Esophagus (tissue), 2 donors: ENCODE measurements around the gene SAPCD2. TPM values are rescaled to one million over a fixed set of nuclear protein-coding genes. Genes with fewer than 3 reads are reported as not detected.

ENCODE experiments used
- H3K27ac ChIP-seq, 2 donors: one replicate each; pipeline ENCODE4 v1.5.1; 2013; ENCODE audit warnings: low read depth in 2 of 2, mild to moderate bottlenecking in 2 of 2, inconsistent platforms in 1 of 2, low read length in 1 of 2, moderate library complexity in 1 of 2
- H3K27me3 ChIP-seq, 2 donors: one replicate each; pipeline ENCODE4 v1.6.1; 2013; ENCODE audit warnings: low read length in 2 of 2, control low read depth in 1 of 2, mild to moderate bottlenecking in 1 of 2; ENCODE audit not compliant: insufficient read depth in 2 of 2, control insufficient read depth in 1 of 2
- H3K36me3 ChIP-seq, 2 donors: one replicate each; pipeline ENCODE4 v1.6.1; 2013; ENCODE audit warnings: low read length in 1 of 2; ENCODE audit not compliant: control insufficient read depth in 2 of 2, insufficient read depth in 2 of 2
- H3K4me1 ChIP-seq, 2 donors: one replicate each; pipeline ENCODE4 v1.6.1; 2013; ENCODE audit warnings: low read length in 1 of 2; ENCODE audit not compliant: control insufficient read depth in 2 of 2, insufficient read depth in 2 of 2
- H3K4me3 ChIP-seq, 2 donors: one replicate each; pipeline ENCODE4 v1.5.1; 2013; ENCODE audit warnings: low read length in 2 of 2, mild to moderate bottlenecking in 2 of 2, low read depth in 1 of 2, moderate library complexity in 1 of 2
- H3K9me3 ChIP-seq, 2 donors: one replicate each; pipeline ENCODE4 v1.6.1; 2013; ENCODE audit warnings: mild to moderate bottlenecking in 2 of 2, low read depth in 1 of 2, low read length in 1 of 2, moderate library complexity in 1 of 2; ENCODE audit not compliant: control insufficient read depth in 2 of 2, insufficient read depth in 1 of 2
- WGBS, 2 donors: extraction: QIAGEN DNeasy Blood & Tissue Kit; methylation state at CpG; one replicate each; pipeline ENCODE4 v1.1.7; 2013; 5-methylcytosine and 5-hydroxymethylcytosine counted together
- polyA plus RNA-seq, 2 donors: library from polyadenylated mRNA; stranded (reverse); fragments of 200-250 nt; gene quantifications; one replicate each; pipeline ENCODE4 v1.2.3, GENCODE V29; 2013
- donor health status: healthy with polysubstance abuse.
- donor health status: Bipolar disorder and iron deficiency.

The SAPCD2 gene
- polyA plus RNA-seq, 2 donors, result 7.5 to 9.0 TPM

- peaks cover 0 to 3% of the 10 kb centered on the region in 2 donors for H3K36me3 ChIP-seq
- H3K9me3 ChIP-seq, result no peaks in the 10 kb centered on the region
- H3K27ac ChIP-seq, result peak overlapping the region in 1 of 2 donors; percentile 66
- peak overlapping the region; percentile 38 to 58 for H3K4me3 ChIP-seq
- peaks cover 8 to 20% of the 10 kb centered on the region in 2 donors for H3K4me1 ChIP-seq
- no peaks in the 10 kb centered on the region for H3K27me3 ChIP-seq
- WGBS, 2 donors, result 0 to 1% methylated on average over 69 to 98 of the region's 98 CpGs
Measured at GRCh38 chr9:137028263-137029057, 41.9 kb downstream of the SAPCD2 start.

- Histone ChIP-seq H3K4me3 (peak within 1 kb of the TSS; percentile 49 to 58), H3K27me3 (no peaks in the 10 kb centered on the region), H3K27ac (peak within 1 kb of the TSS in 1 of 2 donors; percentile 66), H3K36me3 (peaks cover 0 to 3% of the 10 kb centered on the region in 2 donors), H3K9me3 (no peaks in the 10 kb centered on the region), H3K4me1 (peaks cover 8 to 20% of the 10 kb centered on the region in 2 donors)
- WGBS, 2 donors, result 4% methylated on average over 56 to 95 of the region's 95 CpGs
Measured at GRCh38 chr9:137027369-137028262, 42.7 kb downstream of the SAPCD2 start, which contains the start of gene ABCA2. TSS of gene ABCA2 (minus strand) at chr9:137028237. CDS start at chr9:137028140, 97 bp downstream.

GRCh38 chr9:137026828-137027227, 43.5 kb downstream of the SAPCD2 start:
- Histone ChIP-seq H3K4me1 (peaks cover 8 to 20% of the 10 kb centered on the region in 2 donors), H3K27me3 (no peaks in the 10 kb centered on the region), H3K9me3 (peaks cover 0 to 2% of the 10 kb centered on the region in 2 donors), H3K4me3 (no peak overlapping the region), H3K36me3 (peaks cover 0 to 3% of the 10 kb centered on the region in 2 donors), H3K27ac (no peak overlapping the region)
- 53 to 54% methylated on average over 4 of the region's 4 CpGs for WGBS, 2 donors

- no peak overlapping the region for H3K27ac ChIP-seq
- peaks cover 8 to 20% of the 10 kb centered on the region in 2 donors for H3K4me1 ChIP-seq
- no peaks in the 10 kb centered on the region for H3K27me3 ChIP-seq
- H3K36me3 ChIP-seq, result peaks cover 0 to 3% of the 10 kb centered on the region in 2 donors
- H3K9me3 ChIP-seq, result peaks cover 0 to 3% of the 10 kb centered on the region in 2 donors
- H3K4me3 ChIP-seq, result no peak overlapping the region
- WGBS, 2 donors, result 71 to 81% methylated on average over 2 of the region's 2 CpGs
Measured at GRCh38 chr9:137026384-137026783, 44.0 kb downstream of the SAPCD2 start.

- no peaks in the 10 kb centered on the region for H3K27me3 ChIP-seq
- no peak overlapping the region for H3K27ac ChIP-seq
- H3K9me3 ChIP-seq, result peaks cover 0 to 3% of the 10 kb centered on the region in 2 donors
- 43 to 53% methylated on average over 20 to 21 of the region's 21 CpGs for WGBS, 2 donors
- peaks cover 8 to 20% of the 10 kb centered on the region in 2 donors for H3K4me1 ChIP-seq
- no peak overlapping the region for H3K4me3 ChIP-seq
- H3K36me3 ChIP-seq, result peaks cover 0 to 3% of the 10 kb centered on the region in 2 donors
Measured at GRCh38 chr9:137025517-137025966, 44.8 kb downstream of the SAPCD2 start.

GRCh38 chr9:137023583-137023991, 46.8 kb downstream of the SAPCD2 start:
- H3K9me3 ChIP-seq, result peaks cover 0 to 3% of the 10 kb centered on the region in 2 donors
- peaks cover 0 to 6% of the 10 kb centered on the region in 2 donors for H3K36me3 ChIP-seq
- no peaks in the 10 kb centered on the region for H3K27me3 ChIP-seq
- 84 to 86% methylated on average over 15 of the region's 15 CpGs for WGBS, 2 donors
- no peak overlapping the region for H3K27ac ChIP-seq
- H3K4me3 ChIP-seq, result no peak overlapping the region
- H3K4me1 ChIP-seq, result peaks cover 7 to 14% of the 10 kb centered on the region in 2 donors

- no peak overlapping the region for H3K27ac ChIP-seq
- 78 to 83% methylated on average over 4 to 7 of the region's 7 CpGs for WGBS, 2 donors
- H3K4me1 ChIP-seq, result peaks cover 5 to 14% of the 10 kb centered on the region in 2 donors
- H3K27me3 ChIP-seq, result no peaks in the 10 kb centered on the region
- peaks cover 0 to 6% of the 10 kb centered on the region in 2 donors for H3K36me3 ChIP-seq
- H3K4me3 ChIP-seq, result no peak overlapping the region
- peaks cover 0 to 3% of the 10 kb centered on the region in 2 donors for H3K9me3 ChIP-seq
Measured at GRCh38 chr9:137023157-137023556, 47.2 kb downstream of the SAPCD2 start.

- H3K9me3 ChIP-seq, result peaks cover 0 to 3% of the 10 kb centered on the region in 2 donors
- no peaks in the 10 kb centered on the region for H3K27me3 ChIP-seq
- WGBS, 2 donors, result 84 to 91% methylated on average over 23 of the region's 23 CpGs
- no peak overlapping the region for H3K27ac ChIP-seq
- peaks cover 4 to 14% of the 10 kb centered on the region in 2 donors for H3K4me1 ChIP-seq
- H3K36me3 ChIP-seq, result peaks cover 0 to 9% of the 10 kb centered on the region in 2 donors
- H3K4me3 ChIP-seq, result no peak overlapping the region
Measured at GRCh38 chr9:137022662-137023008, 47.7 kb downstream of the SAPCD2 start.

- peak overlapping the region in 1 of 2 donors; percentile 13 for H3K27ac ChIP-seq
- no peak overlapping the region for H3K4me3 ChIP-seq
- H3K27me3 ChIP-seq, result no peaks in the 10 kb centered on the region
- H3K36me3 ChIP-seq, result peaks cover 0 to 14% of the 10 kb centered on the region in 2 donors
- 50 to 51% methylated on average over 30 of the region's 30 CpGs for WGBS, 2 donors
- H3K4me1 ChIP-seq, result peaks cover 0 to 11% of the 10 kb centered on the region in 2 donors
- peaks cover 0 to 3% of the 10 kb centered on the region in 2 donors for H3K9me3 ChIP-seq
Measured at GRCh38 chr9:137021979-137022661, 48.2 kb downstream of the SAPCD2 start.
